GM21737 (cell line): ENCODE data around the gene ABCG1.

ENCODE experiments used
- ATAC-seq: cut with Tn5 transposase; IDR thresholded peaks from one replicate; pipeline ENCODE4 v1.9.1; 2021; ENCODE audit warnings: mild to moderate bottlenecking, moderate library complexity; ENCODE audit not compliant: unreplicated experiment

Gene ABCG1

DNA sequence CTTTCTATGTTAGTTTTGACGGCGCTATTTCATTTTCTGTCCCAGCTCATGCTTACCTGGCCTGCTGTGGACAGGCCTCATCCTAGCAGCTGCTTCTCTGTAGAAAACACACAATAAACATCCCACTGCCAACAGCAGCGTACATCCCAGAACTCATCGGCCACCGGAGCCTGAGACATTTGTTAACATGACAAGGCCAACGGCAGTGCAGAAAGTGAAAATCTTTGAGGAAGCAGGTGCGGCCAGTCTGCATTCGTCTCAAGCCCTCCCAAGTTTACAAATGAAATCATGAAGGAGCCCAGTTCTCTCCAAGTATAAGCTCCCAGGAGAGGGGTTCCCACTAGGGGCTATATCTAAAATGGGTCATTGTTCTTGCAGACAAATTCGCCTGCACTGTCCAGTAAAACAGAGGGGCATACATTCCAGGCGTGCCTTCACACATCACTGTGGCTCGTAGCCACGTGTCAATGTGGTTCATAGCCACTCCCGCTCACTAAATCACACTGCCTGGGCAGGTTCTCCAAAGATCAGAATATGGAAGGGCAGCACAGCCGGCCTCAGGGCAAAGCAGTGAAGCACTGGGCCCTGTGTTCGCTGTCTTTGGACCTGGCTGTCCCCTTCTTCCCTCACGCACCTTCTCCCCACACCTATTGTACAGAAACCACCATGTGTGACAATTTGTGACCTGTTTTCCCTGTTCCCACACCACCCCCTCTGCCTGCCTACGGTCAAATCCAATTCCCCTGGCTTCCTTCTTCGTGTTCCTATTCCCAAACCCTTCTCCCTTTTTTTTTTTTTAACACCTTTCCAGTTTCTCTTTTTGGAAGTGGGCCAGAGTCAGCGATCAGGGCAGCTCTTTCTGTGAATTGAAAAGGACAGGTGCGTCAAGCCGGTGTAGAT is 27.0 kb upstream of the ABCG1 start:
- no peak for ATAC-seq

DNA sequence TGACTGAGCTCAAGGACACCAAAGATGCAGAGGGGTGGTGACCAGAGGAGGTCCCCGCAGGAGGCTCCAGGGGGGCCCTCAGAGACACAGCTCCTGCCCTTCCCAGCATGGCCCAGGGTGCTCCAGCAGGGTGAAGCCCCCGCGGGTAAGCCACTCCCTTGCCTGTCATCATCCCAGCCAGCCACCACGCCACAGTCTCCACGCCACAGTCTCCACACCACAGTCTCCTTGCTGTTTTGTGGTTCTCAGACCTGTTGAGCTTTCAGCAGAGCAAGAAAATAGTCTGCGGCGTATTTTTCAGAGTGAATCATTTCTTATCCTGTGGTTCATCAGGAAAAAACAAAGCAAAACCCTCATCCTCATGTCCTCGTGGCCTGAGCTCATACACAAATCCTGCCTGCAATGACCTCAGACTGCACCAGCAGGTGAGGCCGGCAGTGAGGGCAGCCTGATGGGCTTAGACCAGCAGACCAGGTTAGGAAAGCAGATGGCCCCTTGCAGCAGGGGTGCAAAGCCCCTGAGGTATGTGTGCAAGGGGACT is 25.7 kb upstream of the ABCG1 start:
- no peak for ATAC-seq

DNA sequence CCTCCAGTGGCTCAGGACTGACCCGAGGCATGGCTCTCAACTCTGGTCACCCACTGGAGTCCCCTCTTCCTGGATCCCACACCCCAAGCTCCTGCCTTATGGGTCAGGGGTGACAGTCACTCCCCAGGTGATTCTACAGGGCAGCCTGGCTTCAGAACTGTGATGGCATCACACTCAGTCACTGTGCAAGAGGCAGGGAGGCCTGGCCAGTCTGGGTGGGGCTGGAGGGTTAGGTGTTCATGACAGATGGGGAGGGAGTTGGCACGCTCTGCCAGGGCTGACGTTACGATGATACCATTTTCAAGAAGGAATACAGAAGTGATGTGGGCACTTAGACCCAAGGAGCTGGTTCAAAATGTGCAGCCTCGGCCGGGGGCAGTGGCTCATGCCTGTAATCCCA is 25.2 kb upstream of the ABCG1 start:
- no peak for ATAC-seq

DNA sequence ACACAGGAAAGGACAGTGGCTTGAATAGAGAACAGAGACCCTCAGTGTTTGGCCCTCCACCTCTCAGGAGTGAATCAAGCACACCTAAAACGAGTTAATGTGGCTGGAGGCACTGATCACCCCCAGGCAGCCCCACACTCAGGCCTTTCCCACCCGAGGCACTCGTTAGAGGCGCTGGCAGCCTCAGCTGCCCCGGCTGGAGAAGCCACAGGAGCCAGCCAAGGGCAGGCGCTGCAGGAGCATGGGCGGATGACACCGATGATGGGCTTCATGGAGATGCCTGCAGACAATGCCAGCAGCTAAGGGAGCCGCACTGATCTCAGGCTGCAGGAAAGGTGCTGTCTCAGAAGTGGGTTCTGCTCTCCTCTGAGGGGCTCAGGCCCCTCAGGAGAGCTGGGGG is 24.1 kb upstream of the ABCG1 start:
- ATAC-seq, result no peak

DNA sequence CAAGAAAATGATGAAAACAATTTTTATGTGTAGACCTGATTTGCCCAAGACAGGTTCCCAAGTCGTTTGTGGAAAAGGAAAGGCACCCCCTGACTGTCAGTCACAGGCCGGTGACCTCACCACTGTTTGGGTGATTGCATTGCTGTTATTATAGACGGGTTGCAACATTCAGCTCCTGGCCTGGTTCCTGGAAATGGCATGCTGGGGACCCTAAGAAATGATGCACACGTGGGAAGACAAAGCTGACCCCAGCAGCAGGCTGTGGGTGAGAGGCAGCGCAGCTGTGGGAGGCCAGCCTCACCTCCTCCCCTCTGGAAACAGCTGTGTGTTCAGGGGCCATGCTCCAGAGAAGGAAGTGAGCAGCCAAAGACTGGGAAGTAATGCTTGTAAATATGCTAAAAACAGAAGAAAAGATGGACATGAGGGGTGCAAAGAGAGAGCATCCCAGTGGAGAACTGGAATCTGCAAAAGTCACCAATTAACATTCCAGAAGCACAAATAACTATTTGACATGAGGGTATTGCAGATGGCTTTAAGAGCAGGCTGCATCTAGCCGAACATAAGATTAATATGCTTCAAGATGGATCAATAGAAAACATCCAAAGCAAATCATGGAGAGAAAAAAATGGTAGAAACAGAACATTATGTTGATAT is 23.4 kb upstream of the ABCG1 start:
- ATAC-seq, result no peak

DNA sequence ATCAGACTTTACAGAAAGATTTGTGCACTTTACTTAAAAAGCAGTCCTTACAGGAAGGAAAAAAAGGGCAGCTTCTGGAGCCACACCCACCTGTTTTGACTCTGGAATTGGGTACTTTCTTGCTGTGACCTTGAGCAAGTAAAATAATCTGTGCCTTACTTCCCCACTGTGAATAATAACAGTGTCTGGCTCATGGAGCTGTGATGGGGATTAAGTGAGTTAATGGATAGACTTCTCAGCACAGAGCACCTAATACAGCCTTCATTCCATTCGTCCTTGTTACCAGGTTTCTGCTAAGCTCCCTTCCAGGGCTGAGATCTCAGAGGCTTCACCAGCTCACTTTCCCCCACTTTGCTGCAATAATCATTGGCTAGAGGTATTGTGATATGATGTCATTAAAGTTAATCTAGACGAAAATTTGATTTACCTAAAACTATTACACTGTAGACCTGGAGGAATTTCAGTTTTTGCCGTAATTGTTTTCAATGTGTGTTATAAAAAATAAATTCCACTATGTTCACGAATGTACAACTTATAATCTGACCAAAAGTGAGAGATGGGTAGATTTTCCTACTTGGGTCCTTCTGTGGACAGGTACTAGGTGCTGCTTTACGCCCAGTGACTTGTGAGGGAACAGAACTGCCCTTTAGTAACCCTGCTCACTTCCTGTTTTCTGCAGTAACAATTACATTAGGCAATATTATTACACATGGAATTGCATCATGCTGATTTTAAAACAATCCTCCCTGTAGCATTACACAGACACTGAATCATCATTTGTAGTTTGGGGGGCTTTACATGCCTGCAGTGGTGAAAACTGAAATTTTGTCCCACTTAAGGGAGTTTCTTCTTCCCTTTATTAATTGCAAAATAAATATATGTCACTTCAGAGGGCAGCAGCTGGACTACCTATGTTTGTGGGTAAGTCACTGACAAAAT is 19.7 kb upstream of the ABCG1 start:
- peak; percentile 68 for ATAC-seq

DNA sequence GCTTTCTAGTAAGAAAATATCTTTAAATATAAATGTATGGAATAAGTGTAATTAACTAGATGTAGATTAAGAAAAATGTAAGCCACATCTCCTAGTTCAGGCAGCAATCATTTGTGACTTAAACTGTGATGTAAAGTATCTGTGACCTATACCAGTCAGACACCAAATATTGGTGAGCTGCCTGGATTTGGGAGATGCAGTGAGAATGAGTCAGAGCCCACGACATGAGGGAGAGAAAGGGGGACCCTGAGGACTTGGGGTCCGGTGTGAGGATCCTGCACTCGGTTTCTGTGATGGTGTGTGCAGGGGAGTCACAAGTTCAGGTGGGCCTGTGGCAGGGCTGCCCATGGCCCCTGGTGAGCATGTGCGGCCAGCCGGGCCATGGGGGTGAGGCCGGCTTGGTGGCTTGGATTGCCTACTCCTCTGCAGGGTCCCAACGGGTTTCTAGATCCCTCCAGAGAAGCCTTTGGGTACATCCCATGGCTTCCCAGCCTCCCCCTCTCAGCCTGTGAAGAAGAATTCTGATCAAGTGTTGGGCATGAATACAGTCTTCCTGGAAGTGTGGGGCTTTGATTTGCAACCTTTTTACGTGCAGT is 19.0 kb upstream of the ABCG1 start:
- ATAC-seq, result no peak

DNA sequence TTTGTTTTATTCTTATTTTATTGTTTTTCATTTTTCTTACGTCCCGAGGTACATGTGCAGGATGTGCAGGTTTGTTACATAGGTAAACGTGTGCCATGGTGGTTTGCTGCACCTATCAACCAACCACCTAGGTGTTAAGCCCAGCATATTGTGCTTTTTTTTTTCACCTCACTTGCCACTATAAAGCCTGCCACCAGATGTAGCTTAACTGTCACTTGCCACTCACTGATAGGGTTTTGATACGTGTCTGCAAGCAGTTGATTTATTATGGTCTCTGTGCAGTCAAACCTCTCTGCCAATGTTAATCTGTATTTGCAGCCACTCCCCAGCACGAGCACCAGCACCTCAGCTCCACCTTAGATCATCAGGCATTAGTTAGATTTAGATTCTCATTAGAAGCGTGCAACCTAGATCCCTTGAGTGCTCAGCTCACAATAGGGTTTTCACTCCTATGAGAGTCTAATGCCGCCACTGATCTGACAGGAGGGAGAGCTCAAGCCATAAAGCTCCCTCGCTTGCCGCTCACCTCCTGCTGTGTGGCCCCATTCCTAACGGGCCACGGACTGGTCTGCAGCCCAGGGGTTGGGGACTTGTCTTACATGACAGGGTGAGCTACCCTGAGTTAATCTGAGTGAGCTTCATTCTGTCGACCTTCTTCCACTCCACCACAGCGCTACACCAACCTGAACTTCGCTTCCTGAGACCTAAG is 17.9 kb upstream of the ABCG1 start:
- ATAC-seq, result no peak

DNA sequence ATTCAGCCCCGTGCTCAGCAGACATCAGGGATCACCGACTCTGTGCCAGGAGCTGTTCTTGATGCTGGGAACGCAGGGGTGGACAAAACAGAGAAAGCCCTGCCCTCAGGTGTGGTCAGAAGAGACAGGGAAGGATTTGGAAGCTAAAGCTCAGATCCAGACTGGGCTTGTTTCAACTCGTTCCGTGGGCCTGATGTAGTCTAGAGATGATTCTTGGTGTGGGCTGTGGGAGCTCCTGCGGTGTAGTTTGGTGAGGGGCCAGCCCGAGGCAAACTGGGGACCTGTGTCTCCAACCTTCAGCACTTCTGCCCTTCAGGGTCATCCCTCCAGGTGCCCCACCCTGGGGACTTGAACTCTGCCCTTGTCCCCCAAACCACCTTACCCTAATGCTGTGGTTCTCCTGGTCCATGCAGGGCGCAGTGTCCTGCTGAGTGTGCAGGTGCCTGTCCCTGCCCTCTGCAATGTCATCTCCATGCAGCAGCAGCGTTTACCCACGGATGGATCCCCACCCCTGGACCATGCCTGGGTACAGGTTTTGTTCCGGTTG is 17.3 kb upstream of the ABCG1 start:
- ATAC-seq, result no peak

DNA sequence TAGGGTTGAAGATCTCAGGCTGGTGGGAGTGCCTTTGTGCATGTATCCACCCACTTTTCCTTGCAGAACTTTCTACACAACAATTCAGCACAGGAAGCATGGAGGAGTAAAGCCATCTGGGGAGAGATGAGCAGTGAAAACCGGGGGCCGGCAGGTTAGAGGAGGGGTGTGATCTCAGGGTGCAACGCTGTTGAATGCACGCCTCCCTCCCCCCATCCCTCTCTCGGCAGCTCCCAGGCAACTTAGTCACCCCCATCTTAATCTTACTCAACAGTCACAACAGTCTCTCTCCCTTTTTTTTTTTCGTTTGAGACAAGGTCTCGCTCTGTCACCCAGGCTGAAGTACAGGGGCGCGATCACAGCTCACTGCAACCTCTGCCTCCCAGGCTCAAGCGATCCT is 16.6 kb upstream of the ABCG1 start:
- no peak for ATAC-seq

DNA sequence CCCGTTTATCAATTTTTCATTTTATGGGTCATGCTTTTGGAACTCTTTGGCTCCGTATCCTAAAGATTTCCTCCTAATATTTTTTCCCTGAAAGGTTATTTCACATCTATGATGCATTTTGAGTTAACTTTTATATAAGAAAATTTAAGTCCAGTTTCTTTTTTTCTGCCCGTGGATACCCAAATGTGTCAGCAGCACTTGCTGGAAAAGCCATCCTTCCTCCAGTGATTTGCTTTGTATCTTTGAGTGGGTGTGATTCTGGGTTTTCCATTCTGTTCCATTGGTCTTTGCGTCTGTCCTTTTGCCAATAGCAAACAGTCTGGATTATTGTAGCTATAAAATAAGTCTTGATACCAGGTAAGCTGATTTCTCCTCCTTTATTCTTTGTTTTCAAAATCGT is 15.6 kb upstream of the ABCG1 start:
- ATAC-seq, result no peak

DNA sequence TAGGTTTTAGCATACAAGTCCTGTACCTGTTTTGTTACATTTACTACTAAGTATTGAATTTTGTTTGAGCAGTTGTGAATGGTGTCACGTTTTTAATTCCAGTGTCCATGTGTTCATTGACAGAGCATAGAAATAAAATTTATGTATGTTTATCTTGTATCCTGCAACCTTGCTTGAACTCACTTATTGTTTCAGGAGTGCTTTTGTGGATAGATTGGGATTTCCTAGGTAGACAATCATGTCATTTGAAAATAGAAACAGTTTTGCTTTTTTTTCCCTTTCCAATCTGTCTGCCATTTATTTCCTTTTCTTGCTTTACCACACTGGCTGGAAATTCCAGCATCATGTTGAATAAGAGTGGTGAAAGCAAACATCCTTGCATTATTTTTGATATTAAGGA is 15.0 kb upstream of the ABCG1 start:
- ATAC-seq, result no peak

DNA sequence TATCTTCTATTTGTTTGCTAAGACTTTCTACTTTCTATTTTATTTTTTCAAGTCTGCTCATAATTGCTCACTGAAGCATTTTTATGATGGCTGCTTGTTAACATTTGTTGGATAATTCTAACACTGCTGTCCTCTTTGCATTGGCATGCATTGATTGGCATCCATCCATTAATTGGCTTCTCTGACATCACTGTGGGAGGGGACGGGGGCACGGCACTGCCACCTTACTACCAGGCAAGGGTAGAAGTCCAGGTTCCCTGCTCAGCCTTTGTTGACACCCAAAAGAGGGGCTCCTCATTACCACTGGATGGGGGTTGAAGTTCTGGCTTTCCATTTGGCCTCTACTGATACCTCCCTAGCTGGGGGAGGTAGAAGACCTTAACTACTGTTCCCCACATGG is 11.5 kb upstream of the ABCG1 start:
- no peak for ATAC-seq

DNA sequence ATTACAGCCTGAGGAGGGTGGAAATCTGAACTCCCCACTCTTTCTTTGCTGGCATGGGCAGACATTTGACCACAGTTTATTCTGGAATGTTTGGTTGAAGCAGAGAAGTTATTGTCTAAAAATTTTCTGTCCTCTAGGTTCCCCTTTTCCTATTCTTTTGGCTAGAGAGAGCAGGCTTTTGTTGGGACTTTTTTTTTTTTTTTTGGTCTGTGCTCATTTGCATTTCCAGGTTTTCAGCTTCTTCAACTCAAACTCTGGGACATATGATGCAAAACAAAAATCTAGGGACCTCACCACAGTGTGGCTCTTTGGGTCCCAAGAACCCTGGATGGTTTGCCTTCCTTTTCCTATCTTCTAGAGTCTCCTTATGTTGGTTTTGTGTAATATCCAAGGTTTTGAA is 10.9 kb upstream of the ABCG1 start:
- ATAC-seq, result no peak

DNA sequence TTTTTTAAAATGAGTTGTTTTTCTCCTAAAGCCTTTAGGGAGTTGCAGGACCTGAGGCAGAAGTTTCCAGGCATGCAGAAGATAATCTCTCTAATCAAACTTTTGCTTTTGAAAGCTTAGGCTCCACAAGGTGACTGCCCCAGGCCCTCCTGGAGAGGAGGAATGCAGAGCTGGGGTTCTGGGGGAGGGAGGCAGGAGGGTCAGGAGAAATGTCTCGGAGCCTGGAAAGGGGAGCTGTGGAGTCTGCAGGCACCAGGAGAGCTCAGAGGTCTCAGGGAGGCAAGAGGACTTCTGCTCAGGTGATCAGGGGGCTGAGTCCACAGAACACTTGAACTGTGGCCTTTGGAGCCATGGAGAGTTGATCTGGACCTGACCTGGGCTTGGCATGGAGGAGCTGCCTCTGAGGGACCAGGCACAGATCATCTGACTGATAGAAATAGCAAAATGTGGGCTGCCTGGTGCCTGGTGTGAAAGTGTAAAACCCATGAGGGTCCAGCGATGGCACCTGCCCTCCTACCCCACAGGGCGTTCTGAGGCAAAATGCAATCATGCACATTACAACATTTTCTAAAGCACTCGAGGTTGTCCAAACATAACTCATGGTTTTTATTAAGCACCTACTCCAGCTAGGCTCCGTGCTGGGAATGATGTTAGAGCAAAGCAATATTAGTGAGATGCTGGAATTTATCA is 10.0 kb upstream of the ABCG1 start:
- ATAC-seq, result no peak

DNA sequence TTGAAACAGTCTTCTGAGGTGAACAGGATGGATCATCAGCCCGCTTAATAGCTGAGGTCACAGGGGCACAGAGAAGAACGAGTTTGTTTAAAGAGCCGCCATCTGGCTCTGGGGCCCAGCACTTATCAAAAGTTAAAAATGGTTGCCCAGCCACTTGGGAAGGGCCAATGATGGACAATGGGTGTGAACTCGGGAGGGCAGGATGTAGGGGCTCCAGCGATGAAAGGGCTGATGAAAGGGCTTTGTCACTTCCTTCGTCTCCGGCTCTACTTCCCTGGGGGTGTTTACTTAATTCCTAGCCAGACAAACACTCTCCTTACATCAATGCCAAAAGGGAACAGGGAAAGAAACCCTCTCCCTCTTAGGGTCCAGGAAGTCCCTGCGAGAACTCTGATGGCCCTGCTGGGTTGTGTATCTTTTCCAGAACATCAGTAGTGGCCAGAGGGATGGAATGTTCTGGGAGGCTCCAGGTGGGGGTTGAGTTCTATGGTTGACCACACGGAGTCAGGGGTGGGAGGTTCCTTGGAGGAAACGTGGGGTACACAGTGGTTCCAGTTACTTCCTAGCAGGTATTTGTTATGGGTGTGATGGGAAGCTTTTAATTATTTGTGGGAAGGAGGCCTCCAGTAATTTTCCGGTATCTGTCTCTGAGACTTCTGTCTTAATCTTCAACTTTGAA is 9.0 kb upstream of the ABCG1 start:
- no peak for ATAC-seq

DNA sequence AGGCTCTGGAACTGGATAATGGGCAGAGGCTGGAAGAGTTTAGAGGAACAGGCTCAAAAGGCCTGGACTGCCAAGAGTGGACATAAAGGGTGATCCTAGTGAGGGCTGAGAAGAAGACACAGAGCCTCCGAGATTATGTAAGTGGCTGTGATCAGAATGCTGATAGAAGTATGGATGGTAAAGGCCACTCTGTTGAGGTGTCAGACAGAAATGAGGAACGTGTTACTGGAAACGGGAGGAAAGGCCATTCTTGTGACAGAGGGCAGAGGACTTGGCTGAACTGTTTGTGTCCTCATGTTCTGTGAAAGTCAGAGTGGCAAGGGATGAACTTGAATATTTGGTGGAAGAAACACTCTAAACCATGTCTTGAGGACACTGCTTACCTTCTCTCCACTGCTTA is 6.7 kb upstream of the ABCG1 start:
- no peak for ATAC-seq

DNA sequence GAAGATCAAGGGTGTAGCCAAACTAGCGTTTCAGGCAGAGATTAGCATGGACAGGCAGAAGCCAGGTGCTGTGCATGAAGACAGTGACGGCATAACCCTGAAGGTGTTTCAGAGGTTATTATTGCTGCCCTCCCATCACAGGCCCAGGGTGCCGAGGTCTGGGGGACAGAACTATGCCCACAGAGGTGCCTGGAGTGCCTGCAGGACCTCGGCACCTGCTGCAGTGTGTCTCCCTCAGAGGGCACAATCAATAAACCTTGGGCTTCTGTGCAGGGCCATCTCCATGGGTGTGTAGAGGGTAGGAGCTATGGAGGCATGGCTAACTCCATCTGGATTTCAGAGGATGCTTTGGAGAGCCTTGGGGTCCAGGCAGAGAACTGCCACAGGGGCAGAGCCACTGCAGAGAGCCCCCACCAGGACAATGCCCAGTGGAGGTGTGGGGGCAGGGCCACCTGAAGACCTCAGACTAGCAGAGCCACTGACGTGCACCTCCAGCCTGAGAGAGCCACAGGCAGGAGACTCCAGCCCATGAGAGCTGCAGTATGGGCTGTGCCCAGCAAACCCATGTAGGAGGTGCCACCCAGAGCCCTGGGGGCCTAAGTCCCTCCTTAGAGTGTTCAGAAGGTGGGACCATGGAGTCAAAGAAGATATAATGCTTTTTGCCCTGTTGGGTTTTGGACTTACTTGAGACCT is 5.7 kb upstream of the ABCG1 start:
- ATAC-seq, result no peak
